Fibroblast of skin of left quadriceps (primary cell): ENCODE results near the gene NUP85.
"Not testable (repeated sequence)": the region's sequence is repeated elsewhere in the genome, so short reads cannot be mapped to it uniquely, and the experiment has no call there.

Experiments
- DNase-seq, 2 experiments: peaks; one replicate each; pipeline ENCODE4 v3.0.0-alpha.2; 2013; ENCODE audit warnings: low read depth in 2 of 2

NUP85 gene

DNA sequence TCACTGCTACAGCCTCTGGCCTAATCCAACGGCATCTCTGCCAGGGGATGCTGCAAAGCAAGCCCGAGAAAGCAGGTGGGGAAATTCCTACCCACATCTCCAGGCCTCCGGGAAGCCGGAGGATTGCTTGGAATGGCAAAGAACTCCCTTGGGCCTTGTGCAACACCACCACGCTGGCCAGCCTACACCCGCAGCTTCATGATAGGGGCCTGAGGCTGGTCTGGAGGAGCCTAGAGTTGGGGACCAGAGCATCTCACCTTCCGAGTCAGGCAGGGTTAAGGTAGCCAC, 35.6 kb downstream of the NUP85 start:
- no peak for DNase-seq

DNA sequence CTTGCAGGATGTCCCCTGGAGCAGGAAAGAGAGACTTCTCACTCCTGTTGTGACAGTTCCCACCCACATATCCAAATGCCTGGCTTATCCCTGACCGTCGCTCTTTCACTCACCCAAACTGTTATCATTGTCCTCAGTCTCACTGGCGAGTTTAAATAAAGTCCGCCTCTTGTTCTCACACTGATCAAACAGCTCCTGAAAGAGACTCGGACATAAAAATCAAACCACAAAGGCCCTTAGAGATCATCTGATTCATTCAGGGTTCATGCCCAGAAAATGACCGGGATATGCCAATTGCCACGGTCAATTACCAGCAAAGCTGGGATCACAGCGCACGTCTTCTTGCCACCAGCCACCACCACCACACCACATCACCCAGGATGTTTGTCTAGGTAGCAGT, 36.0 kb downstream of the NUP85 start:
- no peak for DNase-seq

DNA sequence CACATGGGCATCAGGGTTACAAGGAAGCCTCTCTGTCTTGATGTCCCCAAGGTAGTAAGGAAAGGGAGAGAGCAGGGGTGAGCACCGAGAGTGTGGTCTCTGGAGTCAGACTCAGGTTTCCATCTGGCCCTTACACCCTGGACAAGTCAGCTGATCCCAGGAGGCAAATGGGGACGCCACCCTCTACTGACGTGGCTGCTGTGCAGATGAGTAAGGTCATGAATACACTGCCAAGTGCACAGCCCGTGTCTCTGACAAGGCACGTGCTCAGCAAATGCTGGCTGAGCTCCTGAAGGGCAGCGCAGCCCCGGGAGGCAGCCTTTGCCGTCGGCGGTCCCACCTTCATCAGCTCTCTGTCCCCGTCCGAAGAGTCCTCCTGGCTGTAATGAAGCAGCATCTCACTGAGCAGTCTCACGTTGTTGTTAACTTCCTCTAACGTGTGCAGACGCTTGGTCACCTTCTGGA, 36.5 kb downstream of the NUP85 start:
- DNase-seq: no peak

DNA sequence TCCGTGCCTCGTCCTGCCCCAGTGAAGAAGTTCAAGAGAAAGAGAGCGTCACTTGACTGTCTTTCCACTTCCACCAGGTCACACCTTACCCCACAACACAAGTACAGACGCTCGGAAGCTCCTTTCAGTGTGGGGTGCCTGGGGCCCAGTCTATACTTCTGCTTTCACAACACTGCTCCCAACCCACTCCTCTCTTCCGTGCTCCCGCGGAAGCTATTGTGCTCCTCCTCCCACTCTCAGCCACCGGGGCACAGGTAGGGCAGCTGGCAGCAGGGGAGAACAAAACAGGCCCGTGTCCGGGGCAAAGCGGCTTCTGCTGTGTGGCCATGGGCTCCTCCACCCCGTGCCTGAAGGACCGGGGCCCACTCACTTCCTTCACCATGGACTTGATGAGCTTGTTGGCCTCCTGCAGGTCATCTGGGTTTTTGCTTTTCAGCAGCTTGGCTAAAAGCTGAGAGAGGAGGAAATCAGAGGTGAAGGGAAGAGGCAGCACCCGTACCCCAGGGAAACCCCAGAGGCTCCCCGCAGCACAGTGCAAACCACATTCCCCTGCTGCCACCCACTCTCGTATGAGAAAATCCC, 37.1 kb downstream of the NUP85 start:
- DNase-seq: no peak

DNA sequence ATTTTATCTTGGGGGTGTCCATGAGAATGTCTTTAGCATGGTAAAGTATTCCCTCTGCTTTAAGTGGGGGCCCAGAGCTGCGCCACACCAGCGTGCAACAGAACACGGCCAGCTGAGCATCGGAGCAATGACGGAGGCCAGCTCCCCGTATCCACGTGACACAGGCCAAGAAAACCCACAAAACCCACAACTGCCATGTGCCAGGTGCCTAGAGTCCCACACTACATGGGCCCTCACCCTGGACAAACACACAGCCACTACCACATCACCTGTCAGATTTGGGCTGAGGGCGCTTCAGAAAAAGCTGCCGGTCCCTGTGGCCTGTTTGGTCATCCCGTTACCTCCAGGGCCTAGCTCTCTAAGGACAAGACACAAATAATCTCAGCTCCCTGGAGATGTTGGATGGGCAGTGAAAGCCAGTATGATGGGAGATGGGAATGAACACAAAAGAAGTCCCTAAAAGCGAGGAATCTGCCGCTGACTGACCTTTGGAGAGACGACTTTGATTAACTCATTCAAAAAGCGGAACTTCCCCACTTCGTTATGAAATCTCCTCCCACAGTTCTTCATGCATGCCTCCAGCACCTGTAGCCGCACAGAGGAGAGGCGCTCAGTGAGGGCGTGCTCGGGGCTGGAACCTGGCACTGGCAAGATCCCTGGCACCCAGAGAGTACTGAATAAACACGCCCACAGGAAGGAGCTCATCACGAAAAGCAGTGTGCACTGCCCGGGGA, 38.8 kb downstream of the NUP85 start:
- DNase-seq: no peak

DNA sequence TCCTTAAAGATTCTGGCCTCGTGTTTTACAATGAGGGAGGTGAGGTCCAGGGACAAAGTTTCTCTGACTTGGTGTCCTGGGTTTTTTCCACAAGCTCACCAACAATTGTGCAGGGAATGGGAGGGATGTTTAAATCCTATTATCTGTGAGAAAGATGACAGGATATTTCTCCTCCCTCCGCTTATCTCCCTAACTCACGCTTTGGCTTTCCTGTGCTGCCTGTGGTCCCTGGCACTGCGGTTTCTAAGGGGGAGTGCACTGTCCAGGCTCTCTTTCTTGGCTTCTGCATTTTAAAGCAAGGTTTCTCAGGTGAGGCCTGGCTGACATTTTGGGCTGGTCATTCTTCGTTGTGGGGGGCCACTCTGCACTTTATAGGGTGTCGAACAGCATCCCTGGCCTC, 39.5 kb downstream of the NUP85 start:
- DNase-seq: no peak

DNA sequence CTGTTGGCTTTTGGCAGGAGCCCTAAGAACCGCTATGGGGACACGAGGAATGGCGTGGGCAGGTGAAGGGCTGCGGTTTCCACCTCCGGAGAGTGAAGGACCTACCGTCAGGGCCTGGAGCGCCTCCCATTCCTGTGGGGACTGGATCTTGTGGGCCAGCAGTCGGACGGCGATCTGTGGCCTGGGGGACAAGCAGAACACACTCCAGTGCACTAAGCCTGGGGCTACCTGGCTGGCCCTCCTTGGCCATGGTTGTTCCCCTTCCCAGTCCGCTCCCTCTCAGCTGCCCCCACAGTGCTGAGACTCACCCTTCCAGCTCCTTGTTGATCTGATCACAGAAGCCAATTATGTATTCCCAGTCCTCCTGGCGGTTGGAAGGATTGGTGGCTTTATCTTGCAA, 40.9 kb downstream of the NUP85 start:
- DNase-seq: no peak

DNA sequence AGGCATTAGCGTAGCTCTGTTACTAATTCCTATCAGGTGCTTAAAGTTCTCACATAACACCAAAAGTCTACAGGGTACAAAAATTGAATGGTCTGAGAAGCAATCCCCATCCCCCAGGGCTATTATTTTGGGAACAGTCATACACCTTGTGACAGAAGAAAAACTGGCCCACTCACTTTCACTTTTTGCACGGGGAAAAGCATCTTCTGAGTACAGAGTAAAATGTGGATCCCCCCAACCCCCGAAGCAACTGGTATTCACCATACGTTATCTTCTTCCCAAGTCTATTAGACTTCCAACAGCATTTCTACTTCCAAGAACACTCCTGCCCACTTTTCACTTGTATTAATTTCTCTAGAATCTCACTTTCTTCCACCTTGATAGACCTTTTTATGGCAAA, 44.1 kb downstream of the NUP85 start:
- DNase-seq: no peak

DNA sequence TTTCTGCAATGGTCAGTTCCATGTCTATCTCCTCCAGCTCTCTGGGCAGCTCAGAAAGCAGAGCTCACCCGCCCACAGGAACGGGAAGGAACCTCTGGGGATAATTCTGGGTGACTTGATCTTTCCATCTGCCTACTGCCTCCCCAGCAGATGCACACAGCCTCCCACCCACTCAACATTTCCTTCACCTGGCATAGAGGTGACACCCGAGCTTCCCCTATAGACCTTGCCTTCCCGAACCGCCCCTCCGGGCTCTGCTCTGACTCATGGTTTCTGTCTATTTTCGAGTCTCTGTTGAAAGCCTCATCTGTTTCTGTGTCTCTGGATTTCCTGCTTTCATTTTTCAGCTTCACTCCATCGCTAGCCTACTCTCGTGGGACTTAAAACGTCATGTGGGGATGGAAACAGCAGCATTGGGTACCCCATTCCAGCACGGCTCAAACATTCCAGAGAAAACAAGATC, 44.6 kb downstream of the NUP85 start:
- peak in 1 of 2 experiments; percentile 39 for DNase-seq

DNA sequence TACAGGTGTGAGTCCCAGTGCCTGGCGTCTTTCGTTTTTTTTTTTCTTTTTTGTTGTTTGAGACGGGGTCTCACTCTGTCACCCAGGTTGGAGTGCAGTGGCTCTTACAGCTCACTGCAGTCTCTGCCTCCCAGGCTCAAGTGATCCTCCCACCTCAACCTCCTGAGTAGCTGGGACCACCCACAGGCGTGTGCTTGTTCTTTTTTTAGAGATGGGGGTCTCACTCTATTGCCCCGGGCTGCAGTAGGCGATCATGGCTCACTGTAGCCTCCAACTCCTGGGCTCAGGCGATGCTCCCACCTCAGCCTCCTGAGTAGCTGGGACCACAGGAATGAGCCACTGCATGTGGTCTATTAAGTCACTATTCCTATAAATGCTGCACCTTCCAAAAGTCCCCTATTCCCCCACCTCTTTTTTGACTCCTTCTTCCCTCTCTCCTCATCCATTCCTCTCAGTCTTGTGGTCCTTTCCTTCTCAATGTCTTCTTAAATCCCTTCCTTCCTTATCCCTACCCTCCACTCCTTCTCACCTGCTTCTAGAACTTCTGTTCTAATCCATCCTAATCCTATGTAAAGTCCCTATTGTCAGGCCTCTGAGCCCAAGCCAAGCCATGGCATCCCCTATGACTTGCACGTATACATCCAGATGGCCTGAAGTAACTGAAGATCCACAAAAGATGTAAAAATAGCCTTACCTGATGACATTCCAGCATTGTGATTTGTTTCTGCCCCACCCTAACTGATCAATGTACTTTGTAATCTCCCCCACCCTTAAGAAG, 46.7 kb downstream of the NUP85 start:
- no peak for DNase-seq

DNA sequence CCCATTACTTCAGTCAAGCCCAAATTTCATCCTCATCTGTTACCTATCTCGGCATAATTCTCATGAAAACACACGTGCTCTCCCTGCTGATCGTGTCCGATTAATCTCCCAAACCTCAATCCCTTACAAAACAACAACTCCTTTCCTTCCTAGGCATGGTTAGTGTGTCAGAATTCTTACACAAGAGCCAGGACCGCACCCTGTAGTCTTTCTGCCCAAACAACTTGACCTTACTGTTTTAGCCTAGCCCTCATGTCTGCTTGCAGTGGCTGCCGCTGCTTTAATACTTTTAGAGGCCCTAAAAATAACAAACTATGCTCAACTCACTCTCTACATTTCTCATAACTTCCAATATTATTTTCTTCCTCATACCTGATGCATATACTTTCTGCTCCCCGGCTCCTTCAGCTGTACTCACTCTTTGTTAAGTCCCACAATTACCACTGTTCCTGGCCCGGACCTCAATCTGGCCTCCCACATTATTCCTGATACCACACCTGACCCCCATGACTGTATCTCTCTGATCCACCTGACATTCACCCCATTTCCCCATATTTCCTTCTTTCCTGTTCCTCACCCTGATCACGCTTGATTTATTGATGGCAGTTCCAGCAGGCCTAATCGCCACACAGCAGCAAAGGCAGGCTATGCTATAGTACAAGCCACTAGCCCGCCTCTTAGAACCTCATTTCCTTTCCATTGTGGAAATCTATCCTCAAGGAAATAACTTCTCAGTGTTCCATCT, 50.6 kb downstream of the NUP85 start:
- DNase-seq: not testable (repeated sequence)

DNA sequence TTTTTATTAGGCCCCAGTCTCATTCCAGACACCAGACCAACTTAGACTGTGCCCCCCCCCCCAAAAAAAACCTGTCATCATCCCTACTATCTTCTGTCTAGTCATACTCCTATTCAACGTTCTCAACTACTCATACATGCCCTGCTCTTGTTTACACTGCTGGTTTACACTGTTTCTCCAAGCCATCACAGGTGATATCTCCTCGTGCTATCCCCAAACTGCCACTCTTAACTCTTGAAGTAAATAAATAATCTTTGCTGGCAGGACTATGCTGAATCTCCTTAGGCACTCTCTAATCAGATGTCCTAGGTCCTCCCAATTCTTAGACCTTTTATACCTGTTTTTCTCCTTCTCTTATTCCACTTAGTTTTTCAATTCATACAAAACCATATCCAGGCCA, 51.7 kb downstream of the NUP85 start:
- DNase-seq: not testable (repeated sequence)

DNA sequence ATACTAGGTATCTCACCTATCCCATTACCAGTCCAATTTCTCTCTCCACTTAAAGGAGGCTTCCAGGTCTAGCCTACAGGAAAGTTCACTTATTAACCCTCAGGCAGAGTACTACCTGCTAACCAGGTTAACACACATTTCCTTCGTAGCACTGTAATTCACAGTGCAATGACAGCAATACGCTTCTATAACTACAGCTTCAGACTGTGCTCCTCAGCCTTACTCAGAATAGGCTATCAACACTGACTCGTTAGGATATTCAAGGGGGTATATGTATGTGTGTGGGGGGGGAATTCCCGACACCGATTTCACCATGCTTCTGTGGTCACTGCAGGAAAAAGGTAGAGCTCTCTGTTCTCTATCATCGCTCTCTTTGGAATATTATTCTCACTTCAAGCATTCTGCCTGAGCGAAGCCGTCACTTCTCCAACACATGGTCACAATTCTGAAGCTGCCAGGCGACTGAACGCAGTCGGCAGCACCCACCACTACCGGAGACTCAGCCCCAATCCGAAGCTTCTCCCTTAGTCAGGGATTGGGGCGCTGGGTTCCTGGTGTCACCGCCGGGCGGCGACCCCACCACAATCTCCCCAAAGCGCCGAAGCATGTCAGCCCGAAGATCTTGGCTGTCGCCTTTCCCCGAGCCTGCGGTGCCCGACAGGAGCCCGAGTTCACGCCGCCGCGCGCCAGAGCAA, 55.3 kb downstream of the NUP85 start:
- DNase-seq: no peak

DNA sequence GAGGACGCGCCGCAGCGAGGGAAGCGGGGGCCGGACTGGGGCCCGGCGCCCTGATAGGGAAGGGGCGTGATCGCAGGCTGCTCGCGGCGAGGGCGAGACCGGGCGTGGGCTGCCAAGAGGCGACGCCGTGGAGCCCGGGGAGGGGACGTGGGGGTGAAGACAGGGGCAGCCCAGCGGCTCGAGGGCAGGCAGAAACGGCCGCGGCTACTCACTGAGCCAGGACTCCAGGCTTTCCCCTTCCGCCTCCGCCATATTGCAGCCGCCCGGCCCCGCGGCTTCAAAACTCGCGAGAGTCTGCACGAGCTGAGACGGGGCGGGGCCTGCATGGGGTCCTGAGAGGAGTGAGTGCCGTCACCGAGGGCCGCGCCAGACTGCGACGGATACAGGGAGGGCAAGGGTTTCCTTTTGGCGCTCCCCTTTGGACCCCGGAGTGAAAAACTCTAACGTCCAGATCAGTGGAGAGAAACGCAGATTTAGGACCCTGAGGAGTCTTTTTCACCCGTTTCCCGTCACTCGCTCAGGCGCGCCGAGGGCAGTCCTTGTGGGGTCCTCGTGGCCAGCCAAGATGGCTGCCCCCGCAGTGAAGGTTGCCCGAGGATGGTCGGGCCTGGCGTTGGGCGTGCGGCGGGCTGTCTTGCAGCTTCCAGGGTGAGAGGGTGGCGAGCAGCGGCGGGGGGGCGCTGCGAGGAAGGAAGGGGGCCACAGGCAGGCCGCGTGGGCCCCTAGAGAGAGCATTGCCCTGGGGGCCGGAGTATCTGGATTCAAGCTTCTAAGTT, 56.0 kb downstream of the NUP85 start, which contains the start of the genes GGA3 and MRPS7:
GGA3 (minus strand) TSS at position 271 of the 776 bp plus-strand sequence; CDS start at position 252, 19 bp downstream.
MRPS7 (plus strand) TSS at position 544 of the 776 bp plus-strand sequence; CDS start at position 566, 22 bp downstream.
- DNase-seq: peak; percentile 88

DNA sequence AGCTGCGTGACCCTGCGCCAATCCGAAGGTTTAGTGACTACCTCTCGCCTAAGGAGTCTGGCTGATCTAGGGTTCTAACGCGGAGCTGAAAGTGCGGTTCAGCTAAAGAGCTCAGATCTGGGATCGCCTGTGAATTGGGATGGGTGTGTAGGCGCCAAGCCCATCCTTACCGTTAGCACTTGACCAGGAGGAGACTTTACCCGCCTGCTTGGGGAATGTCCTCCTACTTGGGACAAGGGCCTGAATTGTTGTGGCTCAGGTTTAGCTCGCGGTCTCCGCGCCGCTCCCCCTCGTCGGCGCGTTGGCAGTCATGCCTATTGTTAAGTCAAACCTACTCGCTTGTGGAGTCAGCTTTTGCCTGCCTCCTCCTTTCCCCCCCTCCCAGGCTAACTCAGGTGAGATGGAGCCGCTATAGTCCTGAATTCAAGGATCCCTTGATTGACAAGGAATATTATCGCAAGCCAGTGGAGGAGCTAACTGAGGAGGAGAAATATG, 56.7 kb downstream of the NUP85 start:
- DNase-seq: no peak

DNA sequence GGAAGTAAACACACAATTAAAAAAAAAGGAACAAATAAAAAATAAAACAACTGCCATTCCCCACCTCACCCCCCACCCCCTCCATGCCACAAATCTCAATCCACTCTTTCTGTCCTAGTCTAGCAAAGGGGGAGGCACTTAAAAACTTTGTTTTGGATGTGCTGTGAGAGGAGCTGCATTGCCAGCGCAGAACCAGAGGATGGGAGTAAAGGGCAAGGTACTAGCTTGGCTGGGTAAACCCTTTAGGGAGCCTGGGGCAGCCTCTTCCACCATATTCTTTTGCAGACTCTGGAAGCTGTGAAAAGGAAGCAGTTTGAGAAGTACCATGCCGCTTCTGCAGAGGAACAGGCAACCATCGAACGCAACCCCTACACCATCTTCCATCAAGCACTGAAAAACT, 57.6 kb downstream of the NUP85 start:
- DNase-seq: no peak

DNA sequence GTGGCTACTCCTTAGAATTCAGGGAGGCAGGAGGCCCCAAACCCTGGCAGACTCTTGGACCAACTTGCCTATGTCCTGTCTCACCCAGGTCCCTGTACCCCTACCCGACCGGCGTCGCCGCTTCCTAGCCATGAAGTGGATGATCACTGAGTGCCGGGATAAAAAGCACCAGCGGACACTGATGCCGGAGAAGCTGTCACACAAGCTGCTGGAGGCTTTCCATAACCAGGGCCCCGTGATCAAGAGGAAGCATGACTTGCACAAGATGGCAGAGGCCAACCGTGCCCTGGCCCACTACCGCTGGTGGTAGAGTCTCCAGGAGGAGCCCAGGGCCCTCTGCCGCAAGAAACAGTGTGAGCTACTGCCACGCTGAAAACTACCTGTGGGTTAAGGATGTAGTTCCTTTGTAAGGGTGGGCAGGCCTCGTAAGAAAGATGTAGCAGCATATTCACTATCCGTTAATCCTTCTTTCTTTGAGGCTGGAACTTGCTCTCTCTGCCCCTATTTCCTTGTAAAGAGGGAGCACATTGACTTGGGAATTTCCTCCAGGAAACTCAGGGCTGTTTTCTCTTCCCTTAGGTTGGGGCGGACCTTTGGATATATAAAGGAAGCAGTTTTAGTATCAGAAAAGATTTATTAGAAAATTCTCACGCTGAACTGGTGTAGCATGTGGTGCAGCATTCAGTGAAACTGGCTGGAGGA, 60.3 kb downstream of the NUP85 start:
- no peak for DNase-seq

DNA sequence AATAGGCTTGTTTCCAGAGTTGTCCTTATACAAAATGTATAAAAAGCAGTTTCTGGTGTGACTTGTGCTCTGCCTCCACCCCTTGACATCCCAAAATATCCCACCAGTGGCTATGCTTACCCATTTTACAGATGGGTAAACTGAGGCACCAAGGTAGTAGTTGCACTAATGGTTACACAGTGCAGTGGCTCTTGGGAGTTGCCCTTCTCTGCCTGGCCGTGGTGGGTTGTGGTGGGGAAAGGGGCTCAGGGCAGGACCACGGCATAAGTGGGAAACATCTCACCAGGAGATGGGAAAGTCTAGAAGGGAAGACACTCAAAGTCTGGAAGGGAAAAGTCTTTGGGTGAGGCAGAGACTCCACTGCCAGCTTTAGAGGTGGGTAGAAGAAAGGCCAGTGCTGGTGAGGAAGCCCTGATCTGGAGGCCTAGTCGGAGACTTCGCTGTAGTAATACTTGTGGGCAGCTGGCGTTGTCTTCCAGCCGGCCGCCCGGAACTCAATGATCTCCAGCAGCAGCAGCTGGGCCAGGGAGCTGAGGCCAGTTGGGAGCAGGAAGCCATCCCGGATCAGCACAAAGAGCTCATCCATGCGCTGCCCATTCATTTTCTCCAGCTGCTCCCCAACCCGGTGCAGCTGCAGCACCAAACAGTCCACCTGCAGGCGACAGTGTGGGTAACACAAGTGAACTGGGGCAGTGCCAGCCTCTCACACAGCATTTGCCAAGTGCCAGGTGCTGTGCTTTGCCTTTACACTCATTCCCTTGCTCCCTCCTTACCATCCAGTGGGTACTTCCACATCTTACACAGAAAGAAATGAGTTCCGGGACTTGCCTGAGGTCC, 61.1 kb downstream of the NUP85 start:
- DNase-seq: no peak

DNA sequence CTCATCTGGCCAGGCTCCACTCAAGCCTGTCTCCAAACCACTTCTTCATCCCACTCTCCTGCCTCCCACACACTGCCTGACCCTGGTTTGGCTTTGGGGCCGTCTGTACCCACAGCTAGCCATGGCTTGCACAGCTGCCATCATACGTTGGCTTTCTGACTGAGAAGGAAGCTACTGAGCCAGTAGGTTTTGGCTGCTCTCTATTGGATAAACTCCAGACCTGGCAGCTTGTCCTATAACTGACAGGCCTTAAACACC, 61.6 kb downstream of the NUP85 start:
- DNase-seq: no peak
